ENCODE data around the gene CTNNA3.

Gene CTNNA3

GRCh38 chr10:66990143-66990830 is 705.7 kb downstream of the CTNNA3 start:
- Histone ChIP-seq H3K27ac (no peak overlapping the region), H3K27me3 (no peaks in the 10 kb centered on the region), H3K4me3 (ENCODE audit: low read depth in 1 of 2, low read length in 1 of 2) (no peak overlapping the region), H3K4me1 (ENCODE audit: control insufficient read depth in 1 of 2, insufficient read depth in 1 of 2, low read depth in 1 of 2, low read length in 1 of 2) (no peaks in the 10 kb centered on the region), H3K9me3 (no peaks in the 10 kb centered on the region), H3K36me3 (no peaks in the 10 kb centered on the region)
- no peak for TF ChIP-seq CTCF (IDR thresholded peaks at IDR 0.05)

GRCh38 chr10:66983475-66983818 is 712.5 kb downstream of the CTNNA3 start:
- Histone ChIP-seq H3K9me3 (no peaks in the 10 kb centered on the region), H3K36me3 (no peaks in the 10 kb centered on the region), H3K27me3 (no peaks in the 10 kb centered on the region), H3K4me1 (ENCODE audit: control insufficient read depth in 1 of 2, insufficient read depth in 1 of 2, low read depth in 1 of 2, low read length in 1 of 2) (no peaks in the 10 kb centered on the region), H3K4me3 (ENCODE audit: low read depth in 1 of 2, low read length in 1 of 2) (no peak overlapping the region), H3K27ac (no peak overlapping the region)
- no peak for TF ChIP-seq CTCF (IDR thresholded peaks at IDR 0.05)

GRCh38 chr10:66982792-66983474 is 713.1 kb downstream of the CTNNA3 start:
- no peaks in the 10 kb centered on the region for H3K36me3 ChIP-seq
- no peak for TF ChIP-seq CTCF (IDR thresholded peaks at IDR 0.05)
- no peaks in the 10 kb centered on the region for H3K9me3 ChIP-seq
- no peaks in the 10 kb centered on the region for H3K27me3 ChIP-seq
- H3K4me3 ChIP-seq (ENCODE audit: low read depth in 1 of 2, low read length in 1 of 2) = no peak overlapping the region
- no peak overlapping the region for H3K27ac ChIP-seq
- H3K4me1 ChIP-seq (ENCODE audit: control insufficient read depth in 1 of 2, insufficient read depth in 1 of 2, low read depth in 1 of 2, low read length in 1 of 2) = no peaks in the 10 kb centered on the region

- no peaks in the 10 kb centered on the region for H3K9me3 ChIP-seq
- no peak overlapping the region for H3K27ac ChIP-seq
- no peak for TF ChIP-seq CTCF (IDR thresholded peaks at IDR 0.05)
- H3K27me3 ChIP-seq = no peaks in the 10 kb centered on the region
- no peak overlapping the region for H3K4me3 ChIP-seq (ENCODE audit: low read depth in 1 of 2, low read length in 1 of 2)
- no peaks in the 10 kb centered on the region for H3K36me3 ChIP-seq
- H3K4me1 ChIP-seq (ENCODE audit: control insufficient read depth in 1 of 2, insufficient read depth in 1 of 2, low read depth in 1 of 2, low read length in 1 of 2) = no peaks in the 10 kb centered on the region
Measured at GRCh38 chr10:66982053-66982420, 714.0 kb downstream of the CTNNA3 start.

- Histone ChIP-seq H3K36me3 (no peaks in the 10 kb centered on the region), H3K4me1 (ENCODE audit: control insufficient read depth in 1 of 2, insufficient read depth in 1 of 2, low read depth in 1 of 2, low read length in 1 of 2) (no peaks in the 10 kb centered on the region), H3K27ac (no peak overlapping the region), H3K9me3 (no peaks in the 10 kb centered on the region), H3K4me3 (ENCODE audit: low read depth in 1 of 2, low read length in 1 of 2) (no peak overlapping the region), H3K27me3 (no peaks in the 10 kb centered on the region)
- TF ChIP-seq CTCF (IDR thresholded peaks at IDR 0.05) = no peak
Measured at GRCh38 chr10:66981361-66982052, 714.5 kb downstream of the CTNNA3 start.
